Prostate gland (tissue), 2 donors: ENCODE data around the gene DPH3.

Experiments
- POLR2A ChIP-seq: fragments of 450-650 bp; IDR thresholded peaks from one replicate; pipeline ENCODE4 v1.6.1; 2016; ENCODE audit warnings: antibody characterized with exemption, mild to moderate bottlenecking
- TF ChIP-seq, protein P1 (sequence below), 4 experiments: fragments of 200-600 bp in 2 of 4; fragments of 450-650 bp in 2 of 4; sonication (generic) in 2 of 4; IDR thresholded peaks; 1 replicate in 3 of 4; 2 replicates in 1 of 4; pipeline ENCODE4 v1.5.1; 2016 to 2019; ENCODE audit warnings: antibody characterized with exemption in 4 of 4, mild to moderate bottlenecking in 2 of 4, moderate library complexity in 2 of 4

GRCh38 chr3:16300881-16301359 lies 36.2 kb upstream of the DPH3 start:
- TF ChIP-seq, protein P1, sequence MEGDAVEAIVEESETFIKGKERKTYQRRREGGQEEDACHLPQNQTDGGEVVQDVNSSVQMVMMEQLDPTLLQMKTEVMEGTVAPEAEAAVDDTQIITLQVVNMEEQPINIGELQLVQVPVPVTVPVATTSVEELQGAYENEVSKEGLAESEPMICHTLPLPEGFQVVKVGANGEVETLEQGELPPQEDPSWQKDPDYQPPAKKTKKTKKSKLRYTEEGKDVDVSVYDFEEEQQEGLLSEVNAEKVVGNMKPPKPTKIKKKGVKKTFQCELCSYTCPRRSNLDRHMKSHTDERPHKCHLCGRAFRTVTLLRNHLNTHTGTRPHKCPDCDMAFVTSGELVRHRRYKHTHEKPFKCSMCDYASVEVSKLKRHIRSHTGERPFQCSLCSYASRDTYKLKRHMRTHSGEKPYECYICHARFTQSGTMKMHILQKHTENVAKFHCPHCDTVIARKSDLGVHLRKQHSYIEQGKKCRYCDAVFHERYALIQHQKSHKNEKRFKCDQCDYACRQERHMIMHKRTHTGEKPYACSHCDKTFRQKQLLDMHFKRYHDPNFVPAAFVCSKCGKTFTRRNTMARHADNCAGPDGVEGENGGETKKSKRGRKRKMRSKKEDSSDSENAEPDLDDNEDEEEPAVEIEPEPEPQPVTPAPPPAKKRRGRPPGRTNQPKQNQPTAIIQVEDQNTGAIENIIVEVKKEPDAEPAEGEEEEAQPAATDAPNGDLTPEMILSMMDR (IDR thresholded peaks at IDR 0.05) = no peak
- no peak for TF ChIP-seq POLR2A
